ENCODE results near the gene CHPF2.

GRCh38 chr7:151260471-151260870, 28.2 kb downstream of the CHPF2 start:
- no peak for TF ChIP-seq CTCF (IDR thresholded peaks at IDR 0.05)
- no peak for TF ChIP-seq POLR2A (IDR thresholded peaks at IDR 0.05)
